HepG2 (cell line): Measurements from ENCODE around the gene PA2G4. TPM values are rescaled to one million over a fixed set of nuclear protein-coding genes. Genes with fewer than 3 reads are reported as not detected.

ENCODE experiments used
- ATF6 ChIP-seq: sonication (generic); formaldehyde crosslinking; conservative IDR thresholded peaks from 2 replicates; pipeline ENCODE4 v1.4.0; 2020; ENCODE audit warnings: missing genetic modification reagents
- BCL6 ChIP-seq: IDR thresholded peaks from 2 replicates; pipeline ENCODE4 v1.6.1; 2016; ENCODE audit warnings: missing genetic modification reagents, missing compliant biosample characterization
- CEBPB ChIP-seq: IDR thresholded peaks from 2 replicates; pipeline ENCODE4 v1.6.1; 2011; ENCODE audit warnings: low read depth, low read length, improper control_type of control experiment, borderline replicate concordance
- HIC2 ChIP-seq: sonication (generic); formaldehyde crosslinking; IDR thresholded peaks from 2 replicates; pipeline ENCODE4 v1.9.0; 2022; ENCODE audit warnings: low read depth, missing genetic modification reagents
- HMG20A ChIP-seq: IDR thresholded peaks from 2 replicates; pipeline ENCODE4 v1.6.1; 2016; ENCODE audit warnings: borderline replicate concordance
- KDM6A ChIP-seq: IDR thresholded peaks from 2 replicates; pipeline ENCODE4 v1.6.1; 2016; ENCODE audit warnings: low read depth
- PAX8 ChIP-seq: sonication (generic); formaldehyde crosslinking; IDR thresholded peaks from 2 replicates; pipeline ENCODE4 v1.8.0; 2022; ENCODE audit warnings: mild to moderate bottlenecking, missing genetic modification reagents, borderline replicate concordance
- PLRG1 ChIP-seq: fragments of 450-650 bp; conservative IDR thresholded peaks from 2 replicates; pipeline ENCODE4 v1.6.1; 2016
- RELA ChIP-seq: sonication (generic); formaldehyde crosslinking; IDR thresholded peaks from 2 replicates; pipeline ENCODE4 v1.4.0; 2020; ENCODE audit warnings: missing genetic modification reagents
- RXRB ChIP-seq: IDR thresholded peaks from 2 replicates; pipeline ENCODE4 v1.6.1; 2016; ENCODE audit warnings: borderline replicate concordance, missing genetic modification reagents, missing compliant biosample characterization
- SAFB2 ChIP-seq: sonication (generic); formaldehyde crosslinking; IDR thresholded peaks from 2 replicates; pipeline ENCODE4 v1.5.1; 2020; ENCODE audit warnings: missing genetic modification reagents, low read depth, mild to moderate bottlenecking, borderline replicate concordance
- SETDB1 ChIP-seq: sonication (generic); formaldehyde crosslinking; IDR thresholded peaks from 2 replicates; pipeline ENCODE4 v1.5.1; 2020; ENCODE audit warnings: missing genetic modification reagents, mild to moderate bottlenecking, borderline replicate concordance
- SIX4 ChIP-seq: sonication (generic); formaldehyde crosslinking; IDR thresholded peaks from 2 replicates; pipeline ENCODE4 v1.4.0; 2020; ENCODE audit warnings: missing genetic modification reagents
- SMARCE1 ChIP-seq: fragments of 450-650 bp; IDR thresholded peaks from 2 replicates; pipeline ENCODE4 v1.6.1; 2017; ENCODE audit warnings: borderline replicate concordance
- TAF1 ChIP-seq: sonication (generic); formaldehyde crosslinking; IDR thresholded peaks from 2 replicates; pipeline ENCODE4 v1.4.0; 2020; ENCODE audit warnings: missing genetic modification reagents
- XBP1 ChIP-seq: sonication (generic); formaldehyde crosslinking; IDR thresholded peaks from 2 replicates; pipeline ENCODE4 v1.5.0; 2020; ENCODE audit warnings: missing genetic modification reagents
- YY1 ChIP-seq: IDR thresholded peaks from 2 replicates; pipeline ENCODE4 v1.6.1; 2011; ENCODE audit warnings: low read length, low read depth, moderate library complexity, mild to moderate bottlenecking; ENCODE audit not compliant: insufficient read depth, insufficient replicate concordance
- ZNF20 ChIP-seq: sonication (generic); formaldehyde crosslinking; IDR thresholded peaks from 2 replicates; pipeline ENCODE4 v1.4.0; 2020; ENCODE audit warnings: mild to moderate bottlenecking, moderate library complexity, missing genetic modification reagents
- ZNF235 ChIP-seq: sonication (generic); formaldehyde crosslinking; IDR thresholded peaks from 2 replicates; pipeline ENCODE4 v1.8.1; 2023; ENCODE audit warnings: mild to moderate bottlenecking, missing genetic modification reagents, borderline replicate concordance
- ZNF326 ChIP-seq: sonication (generic); formaldehyde crosslinking; IDR thresholded peaks from 2 replicates; pipeline ENCODE4 v1.4.0; 2020; ENCODE audit warnings: missing genetic modification reagents, borderline replicate concordance
- ZNF335 ChIP-seq: sonication (generic); formaldehyde crosslinking; IDR thresholded peaks from 2 replicates; pipeline ENCODE4 v1.4.0; 2020; ENCODE audit warnings: missing genetic modification reagents
- ZNF570 ChIP-seq: sonication (generic); formaldehyde crosslinking; IDR thresholded peaks from 2 replicates; pipeline ENCODE4 v1.4.0; 2020; ENCODE audit warnings: mild to moderate bottlenecking, missing genetic modification reagents, borderline replicate concordance
- ZNF710 ChIP-seq: sonication (generic); formaldehyde crosslinking; IDR thresholded peaks from 2 replicates; pipeline ENCODE4 v1.5.0; 2020; ENCODE audit warnings: mild to moderate bottlenecking, missing genetic modification reagents, borderline replicate concordance
- ZNF761 ChIP-seq: sonication (generic); formaldehyde crosslinking; conservative IDR thresholded peaks from 2 replicates; pipeline ENCODE4 v1.4.0; 2020; ENCODE audit warnings: mild to moderate bottlenecking, missing genetic modification reagents
- polyA plus RNA-seq, 8 experiments: library from polyadenylated mRNA; depleted of rRNA in 3 of 8; stranded (reverse) in 7 of 8; unstranded in 1 of 8; fragments of >200 nt; fragmentation: Illumina TruSeq in 4 of 8; extraction: Trizol in 4 of 8; gene quantifications; 2 replicates each; pipeline versions ENCODE4 v1.2.1 to v1.2.3, GENCODE V29; 2011 to 2016; ENCODE audit warnings: low read depth in 4 of 8, missing spikeins in 1 of 8, mixed read lengths in 1 of 8; ENCODE audit not compliant: insufficient read depth in 1 of 8
- total RNA-seq, 5 experiments: library from RNA; depleted of rRNA; stranded (reverse); fragments of >200 nt; fragmentation: Illumina TruSeq; extraction: Trizol; gene quantifications; 2 replicates each; pipeline ENCODE4 v1.2.3, GENCODE V29; 2016; ENCODE audit warnings: low read depth in 1 of 5

Gene PA2G4
- total and polyA plus RNA-seq, 2 of the 13 experiments (the other 11 are each of a cell fraction or from before 2014, with no cell fraction given) = 147 to 240 TPM

- TF ChIP-seq SAFB2 (CRISPR knock-in tag) = peak; percentile 41; the same call in 1 of the 2 replicates
- peak; percentile 57; the same call in 1 of the 2 replicates for TF ChIP-seq ZNF710
- no peak for TF ChIP-seq SMARCE1
- 0 out of 2 replicates have a peak, but pooled peaks have one; percentile 65 for TF ChIP-seq ATF6 (CRISPR knock-in tag)
- TF ChIP-seq PLRG1 = no peak
- peak; percentile 77; the same call in 1 of the 2 replicates for TF ChIP-seq TAF1
- no peak for TF ChIP-seq PAX8 (CRISPR knock-in tag)
- TF ChIP-seq ZNF235 = no peak
- TF ChIP-seq XBP1 (CRISPR knock-in tag) = no peak
- no peak for TF ChIP-seq RELA (CRISPR knock-in tag)
- TF ChIP-seq BCL6 (CRISPR knock-in tag) = no peak
- TF ChIP-seq HMG20A (CRISPR knock-in tag) = no peak
- peak; percentile 81 for TF ChIP-seq YY1
- TF ChIP-seq RXRB = peak; percentile 83
- no peak; the same call in 1 of the 2 replicates for TF ChIP-seq HIC2 (CRISPR knock-in tag)
- TF ChIP-seq KDM6A (CRISPR knock-in tag) = no peak
- no peak for TF ChIP-seq SETDB1 (CRISPR knock-in tag)
- TF ChIP-seq ZNF570 (CRISPR knock-in tag) = no peak
- TF ChIP-seq ZNF326 (CRISPR knock-in tag) = no peak
- no peak for TF ChIP-seq CEBPB
- no peak for TF ChIP-seq ZNF20
- 0 out of 2 replicates have a peak, but pooled peaks have one; percentile 38 for TF ChIP-seq ZNF761 (CRISPR knock-in tag)
- TF ChIP-seq SIX4 (CRISPR knock-in tag) = peak; percentile 80; the same call in 1 of the 2 replicates
- peak; percentile 68; the same call in 1 of the 2 replicates for TF ChIP-seq ZNF335
Observed at GRCh38 chr12:56117778-56118687, 13.7 kb downstream of the PA2G4 start, which contains the start of gene ZC3H10 (continued).
